H9 (cell line): ENCODE results near the gene RAD51. TPM values are rescaled to one million over a fixed set of nuclear protein-coding genes. Genes with fewer than 3 reads are reported as not detected.

Source experiments
- DNase-seq: peaks from one replicate; pipeline ENCODE4 v3.0.0-alpha.2; 2017
- H2AFZ ChIP-seq: one replicate; pipeline ENCODE4 v1.6.1; 2013; ENCODE audit warnings: mild to moderate bottlenecking, low read length, control low read depth, moderate library complexity
- H2AK5ac ChIP-seq: 2 replicates; pipeline ENCODE4 v1.6.1; 2013; ENCODE audit warnings: low read length, control low read depth, mixed read lengths; ENCODE audit not compliant: insufficient read length
- H2BK120ac ChIP-seq: one replicate; pipeline ENCODE4 v1.6.1; 2013; ENCODE audit warnings: low read depth, mild to moderate bottlenecking, low read length, control low read depth, inconsistent platforms; ENCODE audit not compliant: poor library complexity, severe bottlenecking
- H2BK12ac ChIP-seq: 2 replicates; pipeline ENCODE4 v1.6.1; 2013; ENCODE audit warnings: low read length, control low read depth, mixed read lengths, low read depth; ENCODE audit not compliant: insufficient read length
- H2BK15ac ChIP-seq: 2 replicates; pipeline ENCODE4 v1.6.1; 2013; ENCODE audit warnings: low read depth, low read length, control low read depth
- H2BK20ac ChIP-seq: one replicate; pipeline ENCODE4 v1.6.1; 2013; ENCODE audit warnings: low read depth, mild to moderate bottlenecking, low read length, control low read depth, inconsistent platforms; ENCODE audit not compliant: poor library complexity, severe bottlenecking
- H2BK5ac ChIP-seq: 2 replicates; pipeline ENCODE4 v1.6.1; 2013; ENCODE audit warnings: low read length, control low read depth, mixed read lengths; ENCODE audit not compliant: insufficient read length
- H3K14ac ChIP-seq: 2 replicates; pipeline ENCODE4 v1.6.1; 2013; ENCODE audit warnings: low read length, control low read depth; ENCODE audit not compliant: insufficient read depth
- H3K18ac ChIP-seq: 2 replicates; pipeline ENCODE4 v1.6.1; 2013; ENCODE audit warnings: low read depth, mild to moderate bottlenecking, mixed read lengths, low read length, control low read depth; ENCODE audit not compliant: insufficient read length
- H3K23ac ChIP-seq: 2 replicates; pipeline ENCODE4 v1.6.1; 2013; ENCODE audit warnings: low read length, control low read depth, mixed read lengths, low read depth; ENCODE audit not compliant: insufficient read length
- H3K23me2 ChIP-seq: 2 replicates; pipeline ENCODE4 v1.6.1; 2013; ENCODE audit warnings: low read depth, mild to moderate bottlenecking, mixed read lengths, low read length, control low read depth; ENCODE audit not compliant: insufficient read length, poor library complexity, severe bottlenecking
- H3K27ac ChIP-seq: 2 replicates; pipeline ENCODE4 v1.5.1; 2013; ENCODE audit warnings: low read length, control low read depth, mixed read lengths, low read depth; ENCODE audit not compliant: insufficient read length
- H3K27me3 ChIP-seq: 2 replicates; pipeline ENCODE4 v1.6.1; 2013; ENCODE audit warnings: low read length, control low read depth, inconsistent platforms; ENCODE audit not compliant: insufficient read depth
- H3K4ac ChIP-seq: 2 replicates; pipeline ENCODE4 v1.6.1; 2013; ENCODE audit warnings: low read depth, mild to moderate bottlenecking, control low read depth, inconsistent platforms, low read length, moderate library complexity
- H3K4me1 ChIP-seq: 2 replicates; pipeline ENCODE4 v1.6.1; 2013; ENCODE audit warnings: low read length, control low read depth, inconsistent platforms; ENCODE audit not compliant: insufficient read depth
- H3K4me2 ChIP-seq: 2 replicates; pipeline ENCODE4 v1.6.1; 2013; ENCODE audit warnings: low read length, control low read depth, mixed read lengths; ENCODE audit not compliant: insufficient read length, insufficient read depth
- H3K56ac ChIP-seq: 2 replicates; pipeline ENCODE4 v1.6.1; 2013; ENCODE audit warnings: low read depth, mild to moderate bottlenecking, mixed read lengths, low read length, control low read depth; ENCODE audit not compliant: insufficient read length
- H3K79me1 ChIP-seq: 2 replicates; pipeline ENCODE4 v1.6.1; 2013; ENCODE audit warnings: low read depth, mild to moderate bottlenecking, moderate library complexity, low read length, control low read depth, inconsistent platforms; ENCODE audit not compliant: insufficient read depth, poor library complexity, severe bottlenecking
- H3K79me2 ChIP-seq: 2 replicates; pipeline ENCODE4 v1.6.1; 2013; ENCODE audit warnings: low read length, control low read depth, inconsistent platforms; ENCODE audit not compliant: insufficient read depth
- H3K9ac ChIP-seq: 2 replicates; pipeline ENCODE4 v1.6.1; 2013; ENCODE audit warnings: low read length, control low read depth, mixed read lengths; ENCODE audit not compliant: insufficient read length; ENCODE audit errors: extremely low read depth
- H3K9me3 ChIP-seq: one replicate; pipeline ENCODE4 v1.6.1; 2013; ENCODE audit warnings: low read depth, low read length, inconsistent platforms; ENCODE audit not compliant: control insufficient read depth
- H3T11ph ChIP-seq: one replicate; pipeline ENCODE4 v1.6.1; 2013; ENCODE audit warnings: mild to moderate bottlenecking, low read length, control low read depth, inconsistent platforms
- H4K20me1 ChIP-seq: one replicate; pipeline ENCODE4 v1.6.1; 2013; ENCODE audit not compliant: control insufficient read depth, insufficient read length, insufficient read depth
- H4K5ac ChIP-seq: 2 replicates; pipeline ENCODE4 v1.6.1; 2013; ENCODE audit warnings: low read depth, mild to moderate bottlenecking, mixed read lengths, low read length, control low read depth; ENCODE audit not compliant: insufficient read length
- H4K8ac ChIP-seq: replicated peaks from 2 replicates; pipeline ENCODE4 v1.6.1; 2013; ENCODE audit warnings: low read length, control low read depth, mixed read lengths, low read depth; ENCODE audit not compliant: insufficient read length
- H4K91ac ChIP-seq: 2 replicates; pipeline ENCODE4 v1.6.1; 2013; ENCODE audit warnings: low read depth, mild to moderate bottlenecking, moderate library complexity, mixed read lengths, low read length, control low read depth; ENCODE audit not compliant: insufficient read length
- H3K27ac Mint-ChIP-seq, 3 experiments: 2 replicates in 2 of 3; 3 replicates in 1 of 3; pipeline ENCODE4 v1.8.0; 2020 to 2021; ENCODE audit warnings: mixed read lengths in 3 of 3, mild to moderate bottlenecking in 1 of 3, moderate library complexity in 1 of 3
- H3K27me3 Mint-ChIP-seq: 2 replicates; pipeline ENCODE4 v1.8.0; 2021; ENCODE audit warnings: low read depth, mild to moderate bottlenecking, moderate library complexity, mixed read lengths
- H3K36me3 Mint-ChIP-seq, 3 experiments: 2 replicates in 2 of 3; 3 replicates in 1 of 3; pipeline ENCODE4 v1.8.0; 2020 to 2021; ENCODE audit warnings: low read depth in 3 of 3, mixed read lengths in 3 of 3; ENCODE audit not compliant: insufficient read depth in 1 of 3
- H3K4me1 Mint-ChIP-seq, 2 experiments: 2 replicates each; pipeline ENCODE4 v1.8.0; 2020; ENCODE audit warnings: mixed read lengths in 2 of 2
- H3K4me3 Mint-ChIP-seq, 2 experiments: 2 replicates in 1 of 2; 3 replicates in 1 of 2; pipeline ENCODE4 v1.8.0; 2020 to 2021; ENCODE audit warnings: mild to moderate bottlenecking in 2 of 2, mixed read lengths in 2 of 2, moderate library complexity in 1 of 2
- H3K9me3 Mint-ChIP-seq, 2 experiments: 2 replicates in 1 of 2; 3 replicates in 1 of 2; pipeline ENCODE4 v1.8.0; 2020; ENCODE audit warnings: mild to moderate bottlenecking in 2 of 2, mixed read lengths in 2 of 2, moderate library complexity in 1 of 2
- CTCF ChIP-seq: fragments of 200-600 bp; sonication (generic); conservative IDR thresholded peaks from 3 replicates; pipeline ENCODE4 v1.8.0; 2021; ENCODE audit warnings: antibody characterized with exemption, mild to moderate bottlenecking
- WGBS: extraction: QIAGEN DNeasy Blood & Tissue Kit; methylation state at CpG from one replicate; pipeline ENCODE4 v1.1.7; 2013; ENCODE audit warnings: missing lambda C conversion rate, low lambda C conversion rate, mixed read lengths; ENCODE audit not compliant: insufficient read length; ENCODE audit errors: extremely low coverage; 5-methylcytosine and 5-hydroxymethylcytosine counted together
- total RNA-seq: library from RNA; stranded (reverse); gene quantifications from 2 replicates; pipeline ENCODE4 v1.2.1, GENCODE V29; 2021

RAD51 gene
- total RNA-seq, 1 experiment from 2014 or later, result 39.2 TPM

- peaks cover 4% of the 10 kb centered on the region; the same call in 1 of the 2 replicates for H3K4me1 ChIP-seq
Measured at GRCh38 chr15:40762919-40763800, 68.2 kb downstream of the RAD51 start.

More at GRCh38 chr15:40762919-40763800, 68.2 kb downstream of the RAD51 start:
- Mint-ChIP-seq H3K36me3 (peaks cover 0 to 3% (median 0%) of the 10 kb centered on the region in 3 experiments; a peak in 4 of 7 replicates), H3K27ac (no peak overlapping the region), H3K27me3 (peaks cover 9% of the 10 kb centered on the region; the same call in 1 of the 2 replicates), H3K4me3 (peak overlapping the region; percentile 76 to 85), H3K4me1 (peaks cover 29 to 31% of the 10 kb centered on the region in 2 experiments), H3K9me3 (no peaks in the 10 kb centered on the region)
- Histone ChIP-seq H3T11ph (no peak overlapping the region), H3K79me1 (no peaks in the 10 kb centered on the region), H3K4me2 (peak overlapping the region; percentile 50), H4K8ac (no peak overlapping the region), H2BK15ac (no peak overlapping the region), H4K91ac (no peak overlapping the region), H3K23ac (no peak overlapping the region), H3K23me2 (no peaks in the 10 kb centered on the region), H3K18ac (peak overlapping the region; percentile 51), H2BK5ac (no peak overlapping the region), H3K4ac (no peak overlapping the region), H3K79me2 (no peaks in the 10 kb centered on the region), H4K5ac (no peak overlapping the region), H3K27ac (no peak overlapping the region), H3K9ac (no peak overlapping the region), H2BK20ac (no peak overlapping the region), H2BK120ac (no peak overlapping the region), H3K9me3 (no peaks in the 10 kb centered on the region), H3K56ac (no peak overlapping the region), H3K27me3 (no peaks in the 10 kb centered on the region), H3K14ac (peak overlapping the region; percentile 61; the same call in 1 of the 2 replicates), H2BK12ac (no peak overlapping the region), H2AFZ (no peak overlapping the region), H2AK5ac (no peak overlapping the region), H4K20me1 (no peaks in the 10 kb centered on the region)
- no CpG with 5 or more reads among the region's 55 CpGs for WGBS
- TF ChIP-seq CTCF, result no peak
- peak; percentile 64 for DNase-seq
